ENCODE measurements around the gene TXNDC8.
A peak's percentile ranks its signal among the peaks of the same experiment; 100 is the strongest.

Gene TXNDC8

GRCh38 chr9:110270211-110270995 is 67.3 kb downstream of the TXNDC8 start:
- no peak for DNase-seq (ENCODE audit: low read depth in 2 of 2)
- no peak overlapping the region for H3K4me3 ChIP-seq (replicated peaks in 1 of 2; ENCODE audit: low read depth in 2 of 2, low read length in 2 of 2)
- TF ChIP-seq CTCF (IDR thresholded peaks at IDR 0.05; ENCODE audit: low read depth, low read length): no peak

- no peak for DNase-seq (ENCODE audit: low read depth in 2 of 2)
Observed at GRCh38 chr9:110266795-110267194, 70.9 kb downstream of the TXNDC8 start.

GRCh38 chr9:110261632-110262031 is 76.0 kb downstream of the TXNDC8 start:
- DNase-seq (ENCODE audit: low read depth in 2 of 2): no peak
- TF ChIP-seq CTCF (IDR thresholded peaks at IDR 0.05; ENCODE audit: low read depth, low read length): no peak
- no peak overlapping the region for H3K4me3 ChIP-seq (replicated peaks in 1 of 2; ENCODE audit: low read depth in 2 of 2, low read length in 2 of 2)

More at GRCh38 chr9:110266795-110267194, 70.9 kb downstream of the TXNDC8 start:
- no peak for TF ChIP-seq CTCF (IDR thresholded peaks at IDR 0.05; ENCODE audit: low read depth, low read length)
- H3K4me3 ChIP-seq (replicated peaks in 1 of 2; ENCODE audit: low read depth in 2 of 2, low read length in 2 of 2): no peak overlapping the region

- H3K4me3 ChIP-seq (replicated peaks in 1 of 2; ENCODE audit: low read depth in 2 of 2, low read length in 2 of 2): no peak overlapping the region
- no peak for TF ChIP-seq CTCF (IDR thresholded peaks at IDR 0.05; ENCODE audit: low read depth, low read length)
- DNase-seq (ENCODE audit: low read depth in 2 of 2): no peak
Observed at GRCh38 chr9:110260911-110261310, 76.8 kb downstream of the TXNDC8 start.

- no peak for TF ChIP-seq CTCF (IDR thresholded peaks at IDR 0.05; ENCODE audit: low read depth, low read length)
- DNase-seq (ENCODE audit: low read depth in 2 of 2): no peak
- no peak overlapping the region for H3K4me3 ChIP-seq (replicated peaks in 1 of 2; ENCODE audit: low read depth in 2 of 2, low read length in 2 of 2)
Observed at GRCh38 chr9:110259566-110259965, 78.1 kb downstream of the TXNDC8 start.

- no peak for TF ChIP-seq CTCF (IDR thresholded peaks at IDR 0.05; ENCODE audit: low read depth, low read length)
- no peak overlapping the region for H3K4me3 ChIP-seq (replicated peaks in 1 of 2; ENCODE audit: low read depth in 2 of 2, low read length in 2 of 2)
- DNase-seq (ENCODE audit: low read depth in 2 of 2): no peak
Observed at GRCh38 chr9:110258690-110259091, 79.0 kb downstream of the TXNDC8 start.

GRCh38 chr9:110257956-110258355 is 79.7 kb downstream of the TXNDC8 start:
- TF ChIP-seq CTCF (IDR thresholded peaks at IDR 0.05; ENCODE audit: low read depth, low read length): no peak
- H3K4me3 ChIP-seq (replicated peaks in 1 of 2; ENCODE audit: low read depth in 2 of 2, low read length in 2 of 2): peak overlapping the region in 1 of 2 donors; percentile 89
- DNase-seq (ENCODE audit: low read depth in 2 of 2): no peak

Data from cardiac fibroblast (primary cell).